Psoas muscle (tissue), 8 donors: ENCODE data around the gene BRAT1. TPM values are rescaled to one million over a fixed set of nuclear protein-coding genes. Genes with fewer than 3 reads are reported as not detected.

Source experiments
- ATAC-seq, 4 donors: fragments of 200-7000 bp; cut with Tn5 transposase; one replicate each; pipeline ENCODE4 v1.9.1; 2020; ENCODE audit warnings: moderate library complexity in 3 of 4, mild to moderate bottlenecking in 2 of 4
- DNase-seq, 2 donors: peaks; one replicate each; pipeline ENCODE4 v3.0.0-alpha.2; 2020
- H3K27ac ChIP-seq: fragments of 200-600 bp; one replicate; pipeline ENCODE4 v1.8.0; 2022
- H3K27me3 ChIP-seq, 3 donors: fragments of 200-600 bp in 1 of 3; one replicate each; pipeline versions ENCODE4 v1.6.1 to v1.8.0; 2013 to 2022; ENCODE audit warnings: low read length in 2 of 3, mild to moderate bottlenecking in 2 of 3, moderate library complexity in 1 of 3; ENCODE audit not compliant: insufficient read depth in 3 of 3
- H3K36me3 ChIP-seq, 2 donors: fragments of 200-600 bp in 1 of 2; one replicate each; pipeline versions ENCODE4 v1.6.1 to v1.8.0; 2013 to 2022; ENCODE audit warnings: low read depth in 1 of 2, mild to moderate bottlenecking in 1 of 2, moderate library complexity in 1 of 2; ENCODE audit not compliant: insufficient read depth in 1 of 2
- H3K4me1 ChIP-seq: fragments of 200-600 bp; one replicate; pipeline ENCODE4 v1.8.0; 2022
- H3K4me3 ChIP-seq: fragments of 200-600 bp; one replicate; pipeline ENCODE4 v1.8.0; 2022; ENCODE audit warnings: mild to moderate bottlenecking
- H3K9me3 ChIP-seq: fragments of 200-600 bp; one replicate; pipeline ENCODE4 v1.8.0; 2022
- WGBS, 3 donors: extraction: QIAGEN DNeasy Blood & Tissue Kit; methylation state at CpG; one replicate each; pipeline versions ENCODE4 v1.1.6 to v1.1.7; 2013; 5-methylcytosine and 5-hydroxymethylcytosine counted together
- intact Hi-C, 2 donors: fragments of 100-400 bp; cut with DNase I; formaldehyde crosslinking; loops; one replicate each; pipeline versions ENCODE4 v1.11.0 to v1.14.2; 2022
- polyA plus RNA-seq, 3 donors: library from polyadenylated mRNA; stranded (reverse); fragments of 200-250 nt; gene quantifications; one replicate each; pipeline ENCODE4 v1.2.3, GENCODE V29; 2013
- total RNA-seq, 4 donors: library from RNA; stranded (reverse); fragmentation: NEBNext Ultra II Directional in 2 of 4; extraction: Animal tissue kit (Norgen Biotek cat#: 25700) in 2 of 4; gene quantifications; one replicate each; pipeline versions ENCODE4 v1.2.1 to v1.2.4, GENCODE V29; 2021 to 2023
- TF ChIP-seq, protein P1 (sequence below): fragments of 200-600 bp; IDR thresholded peaks from one replicate; pipeline ENCODE4 v1.8.0; 2022; ENCODE audit warnings: antibody characterized with exemption
- donor health status: healthy with polysubstance abuse.
- donor health status: DM: no; HTN: no; CAD: no; lungs with moderate emphysema.
- donor health status: Bipolar disorder and iron deficiency.
- donor health status: healthy.
- donor health status: DM: yes; HTN: yes; CAD: no.
- donor health status: DM: no; HTN: no; CAD: no.
- donor health status: DM: no; HTN: no; CAD: no.
- donor health status: DM: yes; HTN: yes; CAD: no.

Gene BRAT1
- total and polyA plus RNA-seq, 7 donors, result 11.9 to 14.8 (median 13.2) TPM

DNA sequence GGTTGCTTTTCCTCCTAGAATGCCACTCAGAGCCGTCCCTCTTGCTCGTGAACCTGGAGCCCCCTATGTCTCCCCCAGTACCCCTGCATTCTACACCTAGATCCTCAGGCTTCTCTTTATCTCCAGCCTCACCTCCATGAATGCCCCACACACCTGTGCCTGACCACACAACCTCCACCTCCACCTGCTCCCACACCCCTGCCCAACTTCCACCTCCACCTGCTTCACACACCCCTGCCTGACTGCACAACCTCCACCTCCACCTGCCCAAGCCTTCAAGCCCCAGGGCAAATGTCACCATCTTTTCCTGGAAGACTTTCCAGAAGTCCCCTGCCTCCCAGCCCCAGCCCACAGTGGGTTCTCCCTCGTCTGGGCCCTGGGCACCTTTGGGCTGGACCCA is 42.6 kb downstream of the BRAT1 start:
- TF ChIP-seq, protein P1, sequence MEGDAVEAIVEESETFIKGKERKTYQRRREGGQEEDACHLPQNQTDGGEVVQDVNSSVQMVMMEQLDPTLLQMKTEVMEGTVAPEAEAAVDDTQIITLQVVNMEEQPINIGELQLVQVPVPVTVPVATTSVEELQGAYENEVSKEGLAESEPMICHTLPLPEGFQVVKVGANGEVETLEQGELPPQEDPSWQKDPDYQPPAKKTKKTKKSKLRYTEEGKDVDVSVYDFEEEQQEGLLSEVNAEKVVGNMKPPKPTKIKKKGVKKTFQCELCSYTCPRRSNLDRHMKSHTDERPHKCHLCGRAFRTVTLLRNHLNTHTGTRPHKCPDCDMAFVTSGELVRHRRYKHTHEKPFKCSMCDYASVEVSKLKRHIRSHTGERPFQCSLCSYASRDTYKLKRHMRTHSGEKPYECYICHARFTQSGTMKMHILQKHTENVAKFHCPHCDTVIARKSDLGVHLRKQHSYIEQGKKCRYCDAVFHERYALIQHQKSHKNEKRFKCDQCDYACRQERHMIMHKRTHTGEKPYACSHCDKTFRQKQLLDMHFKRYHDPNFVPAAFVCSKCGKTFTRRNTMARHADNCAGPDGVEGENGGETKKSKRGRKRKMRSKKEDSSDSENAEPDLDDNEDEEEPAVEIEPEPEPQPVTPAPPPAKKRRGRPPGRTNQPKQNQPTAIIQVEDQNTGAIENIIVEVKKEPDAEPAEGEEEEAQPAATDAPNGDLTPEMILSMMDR, result no peak
- Histone ChIP-seq H3K4me3 (no peak overlapping the region), H3K27ac (no peak overlapping the region), H3K27me3 (peaks cover 0 to 4% (median 0%) of the 10 kb centered on the region in 3 donors), H3K4me1 (peaks cover 19% of the 10 kb centered on the region), H3K9me3 (no peaks in the 10 kb centered on the region), H3K36me3 (no peaks in the 10 kb centered on the region)
- DNase-seq (no peak), ATAC-seq (no peak)
- intact Hi-C loops, result no loop called here
- 77 to 80% (median 77%) methylated on average over 3 of the region's 3 CpGs for WGBS, 3 donors

DNA sequence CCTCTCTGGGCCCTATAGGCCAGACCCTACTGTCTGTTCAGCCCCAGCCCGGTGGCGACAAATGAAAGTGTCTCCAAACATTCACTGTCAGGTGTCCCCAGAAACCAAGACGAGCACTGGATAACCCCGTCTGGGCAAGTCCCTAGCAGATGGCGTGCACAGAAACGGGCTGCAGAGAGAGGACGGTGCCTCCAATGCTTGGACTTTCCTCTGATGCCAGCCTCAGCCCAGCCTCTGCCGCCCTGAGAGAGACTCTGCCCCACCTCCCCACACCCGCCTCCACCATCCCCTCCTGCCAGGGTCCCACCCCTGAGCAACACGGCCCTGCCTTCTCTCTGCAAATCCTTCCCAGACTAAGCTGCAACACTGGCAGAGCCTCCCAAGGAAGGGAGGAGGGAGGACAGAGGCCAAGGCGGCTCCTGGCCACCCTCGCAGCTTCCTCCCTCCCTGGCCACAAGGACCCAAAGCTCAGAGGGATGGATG is 43.1 kb downstream of the BRAT1 start:
- ATAC-seq, result no peak

GRCh38 chr7:2511769-2512168 is 43.6 kb downstream of the BRAT1 start:
- Histone ChIP-seq H3K27me3 (peaks cover 0 to 4% (median 0%) of the 10 kb centered on the region in 3 donors), H3K4me1 (peaks cover 20% of the 10 kb centered on the region)
- WGBS, 3 donors, result 38 to 49% (median 46%) methylated on average over 13 to 18 of the region's 18 CpGs

More for the DNA sequence above, 43.1 kb downstream of the BRAT1 start:
- DNase-seq, result no peak
- 33 to 42% (median 40%) methylated on average over 11 to 12 of the region's 12 CpGs for WGBS, 3 donors
- peaks cover 0 to 4% (median 0%) of the 10 kb centered on the region in 3 donors for H3K27me3 ChIP-seq
- no peaks in the 10 kb centered on the region for H3K9me3 ChIP-seq
- TF ChIP-seq, protein P1, result no peak
- peaks cover 20% of the 10 kb centered on the region for H3K4me1 ChIP-seq
- no peak overlapping the region for H3K4me3 ChIP-seq
- intact Hi-C loops, result no loop called here
- no peak overlapping the region for H3K27ac ChIP-seq
- H3K36me3 ChIP-seq, result no peaks in the 10 kb centered on the region

DNA sequence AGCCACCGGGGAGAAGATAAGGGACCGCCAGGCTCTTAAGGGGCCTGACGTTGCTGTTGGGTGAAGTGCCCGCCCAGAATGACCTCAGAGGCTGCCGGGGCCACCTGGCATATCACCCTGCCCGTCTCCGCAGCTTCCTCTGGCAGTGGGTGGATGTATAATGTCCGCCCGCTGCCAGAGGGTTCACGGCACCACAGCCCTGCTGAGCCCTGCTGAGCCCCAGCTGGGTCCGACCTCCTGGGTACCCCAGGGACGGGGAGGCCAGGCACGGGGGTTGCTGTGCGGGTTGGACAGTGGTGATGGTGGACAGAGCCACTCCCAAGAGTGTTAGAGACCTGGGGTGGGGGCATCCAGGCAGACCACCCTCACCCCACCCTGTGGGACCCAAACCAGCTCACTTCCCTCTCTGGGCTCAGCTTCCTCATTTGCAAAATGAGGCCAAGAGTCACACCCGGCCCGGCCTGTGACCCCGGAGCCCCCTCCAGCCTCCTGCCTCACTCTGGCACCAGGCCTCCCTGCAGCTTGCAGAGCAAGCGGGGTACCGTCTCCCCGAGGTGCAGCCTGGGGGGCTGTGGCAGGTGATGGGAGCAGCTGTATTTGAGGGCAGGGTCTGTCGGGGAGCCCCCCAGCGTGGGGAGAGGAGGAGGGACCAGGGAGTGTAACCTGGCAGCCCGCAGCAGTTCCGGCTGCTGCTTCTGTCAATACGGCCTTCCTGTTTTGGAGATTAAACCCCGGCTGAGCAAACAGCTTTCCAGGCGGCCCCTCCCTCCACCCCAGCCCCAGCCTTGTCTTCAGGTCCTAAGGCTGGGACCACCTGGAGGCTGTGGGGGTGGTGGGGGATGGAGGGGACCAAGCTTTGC is 44.2 kb downstream of the BRAT1 start:
- TF ChIP-seq, protein P1, result no peak
- DNase-seq, result peak; percentile 51 to 76
- no peak for ATAC-seq
- Histone ChIP-seq H3K4me1 (peaks cover 20% of the 10 kb centered on the region), H3K9me3 (no peaks in the 10 kb centered on the region), H3K36me3 (no peaks in the 10 kb centered on the region), H3K4me3 (no peak overlapping the region), H3K27me3 (peaks cover 0 to 4% (median 0%) of the 10 kb centered on the region in 3 donors), H3K27ac (no peak overlapping the region)
- intact Hi-C loops, result no loop called here
- WGBS, 3 donors, result 42 to 51% (median 46%) methylated on average over 26 to 27 of the region's 27 CpGs

More at GRCh38 chr7:2511769-2512168, 43.6 kb downstream of the BRAT1 start:
- intact Hi-C loops, result no loop called here
- ATAC-seq (no peak), DNase-seq (no peak)
- Histone ChIP-seq H3K4me3 (no peak overlapping the region), H3K27ac (no peak overlapping the region), H3K36me3 (no peaks in the 10 kb centered on the region), H3K9me3 (no peaks in the 10 kb centered on the region)
- TF ChIP-seq, protein P1, result no peak
